HEK293T (cell line): ENCODE data around the gene EPHA3.

Experiments
- CTCF ChIA-PET: fragments of 350-600 bp; formaldehyde crosslinking; extraction: SDS; loops from one replicate; lab custom pipeline; 2021; ENCODE audit warnings: antibody characterized with exemption, inconsistent platforms; lab: Yijun Ruan, JAX
- POLR2A ChIA-PET: fragments of 350-600 bp; formaldehyde crosslinking; extraction: SDS; loops from one replicate; lab custom pipeline; 2020; ENCODE audit warnings: antibody characterized with exemption, inconsistent platforms; lab: Yijun Ruan, JAX
- DNase-seq: peaks from one replicate; pipeline ENCODE4 v3.0.0; 2012; ENCODE audit warnings: mixed read lengths; ENCODE audit errors: extremely low spot score
- ARNT ChIP-seq: fragments of 450-650 bp; IDR thresholded peaks from 2 replicates; pipeline ENCODE4 v1.6.1; 2017; ENCODE audit warnings: mild to moderate bottlenecking
- BHLHE40 ChIP-seq: fragments of 450-650 bp; IDR thresholded peaks from 2 replicates; pipeline ENCODE4 v1.6.1; 2016; ENCODE audit warnings: mild to moderate bottlenecking, moderate library complexity, borderline replicate concordance
- CTBP1 ChIP-seq: fragments of 450-650 bp; IDR thresholded peaks from 2 replicates; pipeline ENCODE4 v1.6.1; 2016; ENCODE audit warnings: borderline replicate concordance
- ELF4 ChIP-seq: fragments of 450-650 bp; IDR thresholded peaks from 2 replicates; pipeline ENCODE4 v1.6.1; 2017; ENCODE audit warnings: antibody characterized with exemption
- FOXA1 ChIP-seq: fragments of 450-650 bp; IDR thresholded peaks from 2 replicates; pipeline ENCODE4 v1.6.1; 2016; ENCODE audit warnings: mild to moderate bottlenecking
- FOXK2 ChIP-seq: fragments of 450-650 bp; IDR thresholded peaks from 2 replicates; pipeline ENCODE4 v1.6.1; 2016; ENCODE audit warnings: mild to moderate bottlenecking
- FOXM1 ChIP-seq: fragments of 450-650 bp; IDR thresholded peaks from 2 replicates; pipeline ENCODE4 v1.6.1; 2017; ENCODE audit warnings: mild to moderate bottlenecking, borderline replicate concordance
- HDGF ChIP-seq: fragments of 450-650 bp; IDR thresholded peaks from 2 replicates; pipeline ENCODE4 v1.6.1; 2017; ENCODE audit warnings: antibody characterized with exemption, borderline replicate concordance
- L3MBTL2 ChIP-seq: fragments of 450-650 bp; conservative IDR thresholded peaks from 2 replicates; pipeline ENCODE4 v1.6.1; 2016; ENCODE audit warnings: mild to moderate bottlenecking
- LEF1 ChIP-seq: fragments of 450-650 bp; IDR thresholded peaks from 2 replicates; pipeline ENCODE4 v1.6.1; 2017; ENCODE audit warnings: mild to moderate bottlenecking, borderline replicate concordance
- NFRKB ChIP-seq: fragments of 450-650 bp; IDR thresholded peaks from 2 replicates; pipeline ENCODE4 v1.6.1; 2016; ENCODE audit warnings: mild to moderate bottlenecking, moderate library complexity
- SP1 ChIP-seq: fragments of 450-650 bp; IDR thresholded peaks from 2 replicates; pipeline ENCODE4 v1.6.1; 2017
- SUZ12 ChIP-seq: fragments of 450-650 bp; IDR thresholded peaks from 2 replicates; pipeline ENCODE4 v1.6.1; 2016; ENCODE audit warnings: mild to moderate bottlenecking
- TARDBP ChIP-seq: fragments of 450-650 bp; IDR thresholded peaks from 2 replicates; pipeline ENCODE4 v1.6.1; 2016
- ZNF384 ChIP-seq: fragments of 450-650 bp; IDR thresholded peaks from 2 replicates; pipeline ENCODE4 v1.6.1; 2016
- TF ChIP-seq, protein P1 (sequence below): fragments of 450-650 bp; IDR thresholded peaks from 2 replicates; pipeline ENCODE4 v1.6.1; 2016

Gene EPHA3

DNA sequence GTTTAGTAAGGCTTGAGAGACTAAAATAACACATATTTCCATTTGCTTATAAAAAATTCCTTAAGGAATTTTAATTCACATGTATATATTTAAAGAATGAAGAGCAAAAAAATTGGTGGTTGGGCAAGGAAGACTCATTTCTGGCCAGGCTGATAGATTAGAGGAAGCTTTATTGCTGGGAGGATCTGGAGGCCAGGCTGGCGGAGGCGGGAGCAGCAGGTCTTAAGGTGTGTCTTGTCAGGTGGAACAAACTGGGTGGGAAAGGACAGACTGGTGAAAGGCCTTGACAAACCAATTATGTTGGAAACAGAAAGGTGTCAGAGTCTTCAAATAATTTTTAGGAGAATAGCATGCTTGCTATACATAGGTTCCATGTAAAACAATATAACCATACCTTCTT is 124.7 kb downstream of the EPHA3 start:
- TF ChIP-seq TARDBP (no peak), SP1 (no peak), ELF4 (no peak), NFRKB (no peak), LEF1 (no peak), ARNT (no peak), FOXA1 (no peak), ZNF384 (no peak), FOXK2 (no peak), CTBP1 (no peak), FOXM1 (no peak)
- TF ChIP-seq, protein P1, sequence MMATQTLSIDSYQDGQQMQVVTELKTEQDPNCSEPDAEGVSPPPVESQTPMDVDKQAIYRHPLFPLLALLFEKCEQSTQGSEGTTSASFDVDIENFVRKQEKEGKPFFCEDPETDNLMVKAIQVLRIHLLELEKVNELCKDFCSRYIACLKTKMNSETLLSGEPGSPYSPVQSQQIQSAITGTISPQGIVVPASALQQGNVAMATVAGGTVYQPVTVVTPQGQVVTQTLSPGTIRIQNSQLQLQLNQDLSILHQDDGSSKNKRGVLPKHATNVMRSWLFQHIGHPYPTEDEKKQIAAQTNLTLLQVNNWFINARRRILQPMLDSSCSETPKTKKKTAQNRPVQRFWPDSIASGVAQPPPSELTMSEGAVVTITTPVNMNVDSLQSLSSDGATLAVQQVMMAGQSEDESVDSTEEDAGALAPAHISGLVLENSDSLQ = no peak
- ChIA-PET CTCF (no interaction called here), POLR2A (no interaction called here)
- no peak for DNase-seq

DNA sequence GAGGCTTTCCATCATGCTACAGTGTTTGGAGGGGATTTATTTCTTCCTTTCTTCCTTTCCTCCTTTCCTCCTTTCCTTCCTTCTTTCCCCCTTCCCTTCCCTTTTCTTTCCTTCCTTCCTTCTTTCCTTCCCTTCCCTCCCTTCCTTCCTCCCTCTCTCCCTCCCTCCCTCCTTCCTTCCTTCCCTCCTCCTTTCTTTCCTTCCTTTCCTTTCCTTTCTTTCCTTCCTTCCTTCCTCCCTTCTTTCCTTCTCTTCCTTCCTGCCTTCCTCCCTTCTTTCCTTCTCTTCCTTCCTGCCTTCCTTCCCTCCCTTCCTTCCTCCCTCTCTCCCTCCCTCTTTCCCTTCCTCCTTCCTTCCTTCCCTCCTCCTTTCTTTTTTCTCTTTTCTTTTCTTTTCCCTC is 127.2 kb downstream of the EPHA3 start:
- DNase-seq = no peak
- TF ChIP-seq TARDBP (no peak), L3MBTL2 (no peak), ARNT (no peak), CTBP1 (no peak), SUZ12 (no peak), ELF4 (no peak), BHLHE40 (no peak), SP1 (no peak), HDGF (no peak), ZNF384 (no peak), FOXA1 (no peak), FOXK2 (no peak), LEF1 (no peak), FOXM1 (no peak), NFRKB (no peak)
- TF ChIP-seq, protein P1 = no peak
- ChIA-PET POLR2A (no interaction called here), CTCF (no interaction called here)

GRCh38 chr3:89238846-89239245 is 131.4 kb downstream of the EPHA3 start:
- POLR2A ChIA-PET = no interaction called here

GRCh38 chr3:89239774-89240173 is 132.4 kb downstream of the EPHA3 start:
- ChIA-PET CTCF (no interaction called here), POLR2A (no interaction called here)
- TF ChIP-seq, protein P1 = peak; percentile 46
- no peak for TF ChIP-seq FOXA1
- DNase-seq = no peak

More at GRCh38 chr3:89238846-89239245, 131.4 kb downstream of the EPHA3 start:
- DNase-seq = no peak
- TF ChIP-seq FOXA1 (no peak), TARDBP (no peak), L3MBTL2 (no peak), HDGF (no peak), CTBP1 (no peak), ZNF384 (no peak), LEF1 (no peak)
- TF ChIP-seq, protein P1 = no peak
- CTCF ChIA-PET = no interaction called here

DNA sequence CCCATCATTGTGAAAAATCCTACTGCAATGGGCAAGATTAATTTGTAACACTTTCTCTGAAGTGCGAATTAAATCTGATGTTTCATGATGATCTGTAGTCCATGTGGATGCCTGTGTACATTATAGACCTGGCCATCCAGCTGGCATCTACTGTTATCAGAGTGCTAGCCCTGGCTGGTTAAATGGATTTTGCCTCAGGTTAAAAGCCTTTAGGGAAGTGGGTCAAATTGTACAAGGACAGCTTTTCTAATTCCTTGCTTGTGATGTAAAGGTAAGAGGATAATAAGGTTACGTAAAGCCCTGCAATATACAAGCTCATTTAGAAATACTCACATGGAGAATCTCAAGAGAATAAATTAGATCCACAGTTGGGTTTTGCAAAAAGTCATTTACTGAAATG is 138.2 kb downstream of the EPHA3 start:
- DNase-seq = no peak
- POLR2A ChIA-PET = no interaction called here
- CTCF ChIA-PET = interaction anchor here (0.5 to 0.7 kb wide), 2 partner anchors 135 to 1080 kb away, joined by 3 to 5 read pairs; no protein-coding TSS in a partner anchor

DNA sequence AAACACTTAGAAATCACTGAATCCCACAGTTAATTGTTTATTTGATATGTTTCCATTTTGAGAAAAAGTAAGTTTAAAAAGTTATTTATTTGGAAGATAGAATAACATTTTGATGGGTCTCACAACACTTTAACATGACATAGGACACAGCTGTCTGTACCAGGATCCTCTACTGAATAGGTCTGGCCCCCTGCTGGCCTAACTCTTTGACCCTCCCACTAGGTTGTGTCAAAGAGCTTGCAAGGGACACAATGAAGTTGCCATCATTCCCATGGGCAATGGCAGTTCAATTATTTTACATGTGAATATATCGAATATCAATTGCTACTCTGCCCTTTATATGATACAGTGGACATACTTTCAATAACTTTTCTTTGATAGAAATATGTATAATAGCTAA is 138.9 kb downstream of the EPHA3 start:
- CTCF ChIA-PET = no interaction called here
- POLR2A ChIA-PET = no interaction called here
- DNase-seq = no peak
- TF ChIP-seq ZNF384 (no peak), NFRKB (no peak), CTBP1 (no peak), BHLHE40 (no peak), SP1 (no peak), FOXK2 (no peak), FOXA1 (no peak), ARNT (no peak), LEF1 (no peak), L3MBTL2 (no peak), HDGF (no peak), SUZ12 (no peak), FOXM1 (no peak), ELF4 (no peak), TARDBP (no peak)
- TF ChIP-seq, protein P1 = no peak

More for the DNA sequence above, 138.2 kb downstream of the EPHA3 start:
- TF ChIP-seq TARDBP (no peak), FOXK2 (no peak), CTBP1 (no peak), SP1 (no peak), L3MBTL2 (no peak), FOXM1 (no peak), HDGF (no peak)
- TF ChIP-seq, protein P1 = no peak
